K562 (cell line): ENCODE data around the gene SIGLEC9. TPM values are rescaled to one million over a fixed set of nuclear protein-coding genes. Genes with fewer than 3 reads are reported as not detected.

Experiments used
- DACH1 ChIP-seq: fragments of 450-650 bp; IDR thresholded peaks from 2 replicates; pipeline ENCODE4 v1.6.1; 2018; ENCODE audit not compliant: partially characterized antibody
- GTF3C2 ChIP-seq: IDR thresholded peaks from 3 replicates; pipeline ENCODE4 v1.6.1; 2011; ENCODE audit warnings: borderline replicate concordance, mild to moderate bottlenecking, moderate library complexity; ENCODE audit not compliant: insufficient read length; ENCODE audit errors: extremely low read depth
- PTTG1 ChIP-seq: fragments of 450-650 bp; IDR thresholded peaks from 2 replicates; pipeline ENCODE4 v1.6.1; 2016; ENCODE audit warnings: low read depth, mild to moderate bottlenecking, missing genetic modification characterization, missing compliant biosample characterization
- ZEB2 ChIP-seq: fragments of 450-650 bp; IDR thresholded peaks from 2 replicates; pipeline ENCODE4 v1.6.1; 2016
- ZNF165 ChIP-seq: fragments of 250-450 bp; sonication (Bioruptor Pico); IDR thresholded peaks from 2 replicates; pipeline ENCODE4 v1.4.0; 2020; ENCODE audit warnings: borderline replicate concordance
- ZNF668 ChIP-seq: fragments of 250-450 bp; sonication (Bioruptor Pico); IDR thresholded peaks from 2 replicates; pipeline ENCODE4 v1.8.0; 2022; ENCODE audit warnings: mild to moderate bottlenecking, inconsistent platforms
- ZNF77 ChIP-seq: fragments of 250-450 bp; sonication (Bioruptor Pico); IDR thresholded peaks from 2 replicates; pipeline ENCODE4 v1.5.0; 2020
- polyA plus RNA-seq, 8 experiments: library from polyadenylated mRNA; depleted of rRNA in 4 of 8; stranded (reverse) in 5 of 8; unstranded in 3 of 8; fragments of >200 nt; fragmentation: Nextera tagmentation in 2 of 8; fragmentation: Illumina TruSeq in 1 of 8; extraction: Ambion mirVana in 2 of 8; extraction: Trizol in 1 of 8; gene quantifications; 2 replicates each; pipeline versions ENCODE4 v1.2.1 to v1.2.3, GENCODE V29; 2011 to 2014; ENCODE audit warnings: inconsistent platforms in 1 of 8, missing spikeins in 1 of 8
- total RNA-seq, 7 experiments: library from RNA; depleted of rRNA in 6 of 7; stranded (reverse); fragments of >200 nt in 6 of 7; fragmentation: Illumina TruSeq in 2 of 7; extraction: Trizol in 2 of 7; gene quantifications; 2 replicates each; pipeline versions ENCODE4 v1.2.1 to v1.2.3, GENCODE V29; 2011 to 2021; ENCODE audit warnings: low replicate concordance in 1 of 7
- TF ChIP-seq, protein P1 (sequence below), 2 experiments: fragments of 450-650 bp in 1 of 2; sonication (generic) in 1 of 2; formaldehyde crosslinking in 1 of 2; IDR thresholded peaks in 1 of 2; conservative IDR thresholded peaks in 1 of 2; 2 replicates each; pipeline versions ENCODE4 v1.6.1 to v1.8.1; 2016 to 2023; ENCODE audit warnings: mild to moderate bottlenecking in 2 of 2, moderate library complexity in 2 of 2, inconsistent platforms in 1 of 2, missing genetic modification reagents in 1 of 2
- TF ChIP-seq, protein P2 (sequence below): fragments of 250-450 bp; sonication (Bioruptor Pico); IDR thresholded peaks from 2 replicates; pipeline ENCODE4 v1.8.0; 2022; ENCODE audit warnings: moderate library complexity, mild to moderate bottlenecking, inconsistent platforms

Gene SIGLEC9
- total and polyA plus RNA-seq, 9 of the 15 experiments (the other 6 are each of a cell fraction or from before 2014, with no cell fraction given): 0.09 to 0.34 (median 0.22) TPM; not detected in 4

DNA sequence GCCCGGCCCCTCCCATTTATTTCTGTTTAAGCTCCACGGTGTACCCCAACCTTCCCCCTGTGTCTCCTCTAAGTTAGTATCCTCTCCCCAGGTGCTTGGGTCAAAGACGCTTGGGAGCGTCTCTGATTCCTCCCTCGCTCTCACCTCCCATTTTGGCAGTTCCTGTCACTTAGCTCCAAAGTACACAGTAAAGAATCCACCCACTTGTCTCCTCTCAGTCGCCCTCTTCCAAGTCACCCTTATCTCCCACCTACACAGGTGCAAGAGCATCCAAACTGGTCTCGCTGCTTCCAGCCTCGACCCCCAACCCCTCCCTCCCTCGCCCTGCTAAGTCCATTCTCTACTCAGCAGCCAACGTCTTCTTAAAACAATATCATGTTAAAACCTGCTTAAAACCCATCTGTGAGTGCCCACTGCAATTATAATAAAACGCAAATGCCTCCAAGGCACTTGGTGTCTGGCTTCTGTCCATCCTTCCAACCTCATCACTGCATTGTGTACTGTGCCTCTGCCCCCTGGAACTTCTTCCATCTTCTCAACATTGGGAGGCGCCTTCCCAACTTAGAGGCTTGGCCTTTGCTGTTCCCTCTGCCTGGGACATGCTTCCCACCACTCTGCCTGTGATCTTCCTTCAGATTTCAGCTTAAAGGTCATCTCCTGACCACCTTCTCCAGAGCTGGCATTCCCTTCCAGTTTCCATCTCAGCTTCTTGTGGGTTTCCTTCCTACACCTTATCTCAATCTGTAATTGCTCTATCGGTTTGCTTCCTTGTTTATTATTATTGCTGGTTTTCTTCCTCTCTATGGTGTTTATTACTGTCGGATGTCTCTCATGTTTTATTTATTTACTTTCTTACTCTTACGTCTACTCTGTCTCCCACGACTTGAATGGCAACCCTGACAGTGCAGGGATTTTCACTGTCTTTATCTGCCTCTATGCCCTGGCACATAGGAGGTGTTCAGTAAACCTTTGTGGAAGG is 32.5 kb upstream of the SIGLEC9 start (continued):
- TF ChIP-seq, protein P1, sequence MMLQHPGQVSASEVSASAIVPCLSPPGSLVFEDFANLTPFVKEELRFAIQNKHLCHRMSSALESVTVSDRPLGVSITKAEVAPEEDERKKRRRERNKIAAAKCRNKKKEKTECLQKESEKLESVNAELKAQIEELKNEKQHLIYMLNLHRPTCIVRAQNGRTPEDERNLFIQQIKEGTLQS (IDR thresholded peaks at IDR 0.05): no peak
- TF ChIP-seq, protein P1 (CRISPR knock-in tag; conservative IDR thresholded peaks at IDR 0.05): no peak
- TF ChIP-seq ZNF77 (CRISPR knock-in tag) (no peak), ZEB2 (no peak), GTF3C2 (no peak), ZNF668 (no peak), ZNF165 (CRISPR knock-in tag) (no peak), DACH1 (no peak), PTTG1 (tag) (no peak)
- TF ChIP-seq, protein P2, sequence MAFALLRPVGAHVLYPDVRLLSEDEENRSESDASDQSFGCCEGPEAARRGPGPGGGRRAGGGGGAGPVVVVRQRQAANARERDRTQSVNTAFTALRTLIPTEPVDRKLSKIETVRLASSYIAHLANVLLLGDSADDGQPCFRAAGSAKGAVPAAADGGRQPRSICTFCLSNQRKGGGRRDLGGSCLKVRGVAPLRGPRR: no peak
